ENCODE data around the gene ARNT2.

ARNT2 gene

GRCh38 chr15:80580536-80581260 lies 176.5 kb downstream of the ARNT2 start:
- Histone ChIP-seq H3K4me1 (peaks cover 22% of the 10 kb centered on the region), H3K27me3 (no peaks in the 10 kb centered on the region), H3K9me3 (no peaks in the 10 kb centered on the region), H3K4me2 (peak overlapping the region; percentile 59), H4K20me1 (no peaks in the 10 kb centered on the region; the same call in 1 of the 2 replicates), H3K27ac (no peak overlapping the region), H3K36me3 (peaks cover 38% of the 10 kb centered on the region; the same call in 1 of the 2 replicates), H3K4me3 (no peak overlapping the region), H3K9ac (no peak overlapping the region)
- no peak for TF ChIP-seq Cebpa-rat (IDR thresholded peaks at IDR 0.05)

- Histone ChIP-seq H3K9ac (no peak overlapping the region), H3K9me3 (no peaks in the 10 kb centered on the region), H3K36me3 (peaks cover 33% of the 10 kb centered on the region; the same call in 1 of the 2 replicates), H3K27ac (no peak overlapping the region), H3K27me3 (no peaks in the 10 kb centered on the region), H3K4me1 (peaks cover 22% of the 10 kb centered on the region), H3K4me2 (no peak overlapping the region), H4K20me1 (no peaks in the 10 kb centered on the region; the same call in 1 of the 2 replicates), H3K4me3 (no peak overlapping the region)
- no peak for TF ChIP-seq Cebpa-rat (IDR thresholded peaks at IDR 0.05)
Measured at GRCh38 chr15:80581976-80582375, 177.8 kb downstream of the ARNT2 start.

GRCh38 chr15:80582816-80583423 lies 178.7 kb downstream of the ARNT2 start:
- Histone ChIP-seq H3K9me3 (no peaks in the 10 kb centered on the region), H4K20me1 (no peaks in the 10 kb centered on the region; the same call in 1 of the 2 replicates), H3K36me3 (peaks cover 26% of the 10 kb centered on the region; the same call in 1 of the 2 replicates), H3K27ac (no peak overlapping the region), H3K4me1 (peaks cover 22% of the 10 kb centered on the region), H3K27me3 (no peaks in the 10 kb centered on the region), H3K9ac (no peak overlapping the region), H3K4me3 (no peak overlapping the region), H3K4me2 (no peak overlapping the region)
- TF ChIP-seq Cebpa-rat (IDR thresholded peaks at IDR 0.05): no peak

- no peak overlapping the region for H3K4me2 ChIP-seq
- H3K36me3 ChIP-seq: peaks cover 26% of the 10 kb centered on the region; the same call in 1 of the 2 replicates
- H3K9me3 ChIP-seq: no peaks in the 10 kb centered on the region
- no peak overlapping the region for H3K9ac ChIP-seq
- H3K4me3 ChIP-seq: no peak overlapping the region
- H3K27me3 ChIP-seq: no peaks in the 10 kb centered on the region
- peaks cover 13% of the 10 kb centered on the region for H3K4me1 ChIP-seq
- no peak overlapping the region for H3K27ac ChIP-seq
- no peak for TF ChIP-seq Cebpa-rat (IDR thresholded peaks at IDR 0.05)
- no peaks in the 10 kb centered on the region; the same call in 1 of the 2 replicates for H4K20me1 ChIP-seq
Measured at GRCh38 chr15:80584561-80584964, 180.4 kb downstream of the ARNT2 start.

- H3K4me3 ChIP-seq: no peak overlapping the region
- no peak overlapping the region for H3K27ac ChIP-seq
- no peaks in the 10 kb centered on the region; the same call in 1 of the 2 replicates for H4K20me1 ChIP-seq
- H3K9ac ChIP-seq: no peak overlapping the region
- H3K36me3 ChIP-seq: peaks cover 26% of the 10 kb centered on the region; the same call in 1 of the 2 replicates
- H3K27me3 ChIP-seq: no peaks in the 10 kb centered on the region
- no peak overlapping the region for H3K4me2 ChIP-seq
- H3K9me3 ChIP-seq: no peaks in the 10 kb centered on the region
- peaks cover 8% of the 10 kb centered on the region for H3K4me1 ChIP-seq
- no peak for TF ChIP-seq Cebpa-rat (IDR thresholded peaks at IDR 0.05)
Measured at GRCh38 chr15:80584973-80585525, 180.9 kb downstream of the ARNT2 start.

GRCh38 chr15:80585544-80586018 lies 181.4 kb downstream of the ARNT2 start:
- no peak for TF ChIP-seq Cebpa-rat (IDR thresholded peaks at IDR 0.05)
- Histone ChIP-seq H3K4me1 (peaks cover 2% of the 10 kb centered on the region), H4K20me1 (no peaks in the 10 kb centered on the region; the same call in 1 of the 2 replicates), H3K9ac (no peak overlapping the region), H3K4me2 (no peak overlapping the region), H3K27me3 (no peaks in the 10 kb centered on the region), H3K27ac (no peak overlapping the region), H3K4me3 (no peak overlapping the region), H3K36me3 (peaks cover 26% of the 10 kb centered on the region; the same call in 1 of the 2 replicates), H3K9me3 (no peaks in the 10 kb centered on the region)

- no peaks in the 10 kb centered on the region for H3K4me1 ChIP-seq
- H3K9ac ChIP-seq: no peak overlapping the region
- no peak overlapping the region for H3K4me3 ChIP-seq
- H4K20me1 ChIP-seq: no peaks in the 10 kb centered on the region; the same call in 1 of the 2 replicates
- H3K36me3 ChIP-seq: peaks cover 24% of the 10 kb centered on the region; the same call in 1 of the 2 replicates
- H3K4me2 ChIP-seq: no peak overlapping the region
- no peak overlapping the region for H3K27ac ChIP-seq
- no peaks in the 10 kb centered on the region for H3K9me3 ChIP-seq
- no peaks in the 10 kb centered on the region for H3K27me3 ChIP-seq
- no peak for TF ChIP-seq Cebpa-rat (IDR thresholded peaks at IDR 0.05)
Measured at GRCh38 chr15:80586161-80586560, 182.0 kb downstream of the ARNT2 start.

GRCh38 chr15:80587007-80587406 lies 182.8 kb downstream of the ARNT2 start:
- Histone ChIP-seq H3K9ac (no peak overlapping the region), H3K4me1 (no peaks in the 10 kb centered on the region)

GRCh38 chr15:80587816-80588456 lies 183.8 kb downstream of the ARNT2 start:
- Histone ChIP-seq H3K27ac (no peak overlapping the region), H3K4me1 (no peaks in the 10 kb centered on the region), H3K36me3 (peaks cover 22% of the 10 kb centered on the region; the same call in 1 of the 2 replicates), H3K4me3 (no peak overlapping the region), H3K27me3 (no peaks in the 10 kb centered on the region), H3K9me3 (no peaks in the 10 kb centered on the region), H3K9ac (no peak overlapping the region), H4K20me1 (no peaks in the 10 kb centered on the region; the same call in 1 of the 2 replicates), H3K4me2 (no peak overlapping the region)
- TF ChIP-seq Cebpa-rat (IDR thresholded peaks at IDR 0.05): no peak

More at GRCh38 chr15:80587007-80587406, 182.8 kb downstream of the ARNT2 start:
- TF ChIP-seq Cebpa-rat (IDR thresholded peaks at IDR 0.05): no peak
- Histone ChIP-seq H3K4me3 (no peak overlapping the region), H3K4me2 (no peak overlapping the region), H3K27ac (no peak overlapping the region), H4K20me1 (no peaks in the 10 kb centered on the region; the same call in 1 of the 2 replicates), H3K27me3 (no peaks in the 10 kb centered on the region), H3K9me3 (no peaks in the 10 kb centered on the region), H3K36me3 (peaks cover 28% of the 10 kb centered on the region; the same call in 1 of the 2 replicates)
